OCI-LY7 (cell line): ENCODE measurements around the gene IRGM.

Experiments
- EZH2phosphoT487 ChIP-seq: fragments of 200-600 bp; sonication (generic); IDR thresholded peaks from 2 replicates; pipeline ENCODE4 v1.6.1; 2018; ENCODE audit warnings: low read depth, borderline replicate concordance, mild to moderate bottlenecking, mixed run types, antibody characterized with exemption, low read length, moderate library complexity, mixed read lengths
- TF ChIP-seq, protein P1 (sequence below): fragments of 200-600 bp; sonication (generic); conservative IDR thresholded peaks from 2 replicates; pipeline ENCODE4 v1.5.1; 2014; ENCODE audit warnings: mild to moderate bottlenecking, antibody characterized with exemption, low read length, moderate library complexity, mixed read lengths

GRCh38 chr5:150847334-150847695 is 994 bp downstream of the IRGM start:
- TF ChIP-seq, protein P1, sequence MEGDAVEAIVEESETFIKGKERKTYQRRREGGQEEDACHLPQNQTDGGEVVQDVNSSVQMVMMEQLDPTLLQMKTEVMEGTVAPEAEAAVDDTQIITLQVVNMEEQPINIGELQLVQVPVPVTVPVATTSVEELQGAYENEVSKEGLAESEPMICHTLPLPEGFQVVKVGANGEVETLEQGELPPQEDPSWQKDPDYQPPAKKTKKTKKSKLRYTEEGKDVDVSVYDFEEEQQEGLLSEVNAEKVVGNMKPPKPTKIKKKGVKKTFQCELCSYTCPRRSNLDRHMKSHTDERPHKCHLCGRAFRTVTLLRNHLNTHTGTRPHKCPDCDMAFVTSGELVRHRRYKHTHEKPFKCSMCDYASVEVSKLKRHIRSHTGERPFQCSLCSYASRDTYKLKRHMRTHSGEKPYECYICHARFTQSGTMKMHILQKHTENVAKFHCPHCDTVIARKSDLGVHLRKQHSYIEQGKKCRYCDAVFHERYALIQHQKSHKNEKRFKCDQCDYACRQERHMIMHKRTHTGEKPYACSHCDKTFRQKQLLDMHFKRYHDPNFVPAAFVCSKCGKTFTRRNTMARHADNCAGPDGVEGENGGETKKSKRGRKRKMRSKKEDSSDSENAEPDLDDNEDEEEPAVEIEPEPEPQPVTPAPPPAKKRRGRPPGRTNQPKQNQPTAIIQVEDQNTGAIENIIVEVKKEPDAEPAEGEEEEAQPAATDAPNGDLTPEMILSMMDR: no peak
- TF ChIP-seq EZH2phosphoT487: no peak
